B cell (primary cell): ENCODE data around the gene PDCD6IP. TPM values are rescaled to one million over a fixed set of nuclear protein-coding genes. Genes with fewer than 3 reads are reported as not detected.

ENCODE experiments used
- ATAC-seq: fragments of 200-7000 bp; cut with Tn5 transposase; one replicate; pipeline ENCODE4 v1.10.0; 2021; ENCODE audit warnings: low read depth, mild to moderate bottlenecking, moderate number of reproducible peaks, moderate library complexity
- CTCF ChIA-PET: fragments of 350-600 bp; sonication (Branson Sonifier 250); formaldehyde crosslinking; loops from one replicate; lab custom pipeline; 2021; ENCODE audit warnings: antibody characterized with exemption, inconsistent platforms; lab: Charles Lee
- POLR2A ChIA-PET: fragments of 350-600 bp; sonication (Branson Sonifier 250); formaldehyde crosslinking; loops from one replicate; lab custom pipeline; 2021; ENCODE audit warnings: antibody characterized with exemption; lab: Charles Lee
- DNase-seq: peaks from one replicate; pipeline ENCODE4 v3.0.0; 2013
- H2AFZ ChIP-seq: 2 replicates; pipeline ENCODE4 v1.6.1; 2012; ENCODE audit warnings: mild to moderate bottlenecking, low read depth, low read length; ENCODE audit not compliant: insufficient read depth, poor library complexity, severe bottlenecking
- H3K27ac ChIP-seq, 2 donors: 1 replicate in 1 of 2; 2 replicates in 1 of 2; pipeline ENCODE4 v1.5.1; 2012 to 2013; ENCODE audit warnings: low read length in 2 of 2, mild to moderate bottlenecking in 2 of 2, moderate library complexity in 1 of 2
- H3K27me3 ChIP-seq, 4 experiments: fragments of 200-600 bp in 1 of 4; sonication (generic) in 1 of 4; replicated peaks in 1 of 4; 1 replicate in 2 of 4; 2 replicates in 2 of 4; pipeline versions ENCODE4 v1.6.1 to v1.7.0; 2013 to 2016; ENCODE audit warnings: low read length in 3 of 4, mild to moderate bottlenecking in 2 of 4, mixed read lengths in 1 of 4, moderate library complexity in 1 of 4; ENCODE audit not compliant: insufficient read depth in 4 of 4, control insufficient read depth in 3 of 4; ENCODE audit errors: control extremely low read depth in 1 of 4
- H3K36me3 ChIP-seq, 2 experiments: replicated peaks in 1 of 2; 1 replicate in 1 of 2; 2 replicates in 1 of 2; pipeline versions ENCODE4 v1.6.1 to v1.7.1; 2013; ENCODE audit warnings: low read length in 1 of 2; ENCODE audit not compliant: insufficient read depth in 2 of 2, control insufficient read depth in 1 of 2; ENCODE audit errors: control extremely low read depth in 1 of 2, extremely low read depth in 1 of 2
- H3K4me1 ChIP-seq, 2 donors: fragments of 200-600 bp in 1 of 2; sonication (generic) in 1 of 2; 1 replicate in 1 of 2; 2 replicates in 1 of 2; pipeline versions ENCODE4 v1.5.1 to v1.6.1; 2013 to 2017; ENCODE audit warnings: low read length in 2 of 2; ENCODE audit not compliant: control insufficient read depth in 2 of 2, insufficient read depth in 2 of 2
- H3K4me2 ChIP-seq: replicated peaks from 2 replicates; pipeline ENCODE3; 2012; ENCODE audit warnings: mild to moderate bottlenecking, low read depth, low read length; ENCODE audit not compliant: poor library complexity, severe bottlenecking
- H3K4me3 ChIP-seq, 5 experiments: fragments of 200-600 bp in 1 of 5; sonication (generic) in 1 of 5; 1 replicate in 3 of 5; 2 replicates in 2 of 5; pipeline versions ENCODE4 v1.5.1 to v1.7.0; 2011 to 2016; ENCODE audit warnings: low read length in 4 of 5, mild to moderate bottlenecking in 4 of 5, low read depth in 2 of 5, control low read depth in 1 of 5, moderate library complexity in 1 of 5; ENCODE audit not compliant: insufficient read depth in 1 of 5; ENCODE audit errors: control extremely low read depth in 1 of 5, extremely low read depth in 1 of 5
- H3K79me2 ChIP-seq: fragments of 200-600 bp; sonication (generic); one replicate; pipeline ENCODE4 v1.6.0; 2016; ENCODE audit warnings: low read length; ENCODE audit not compliant: control insufficient read depth, insufficient read depth
- H3K9ac ChIP-seq: fragments of 200-600 bp; sonication (generic); 2 replicates; pipeline ENCODE4 v1.6.1; 2017; ENCODE audit warnings: mild to moderate bottlenecking, low read length, moderate library complexity
- H3K9me3 ChIP-seq, 3 donors: one replicate each; pipeline versions ENCODE4 v1.6.1 to v1.7.1; 2013; ENCODE audit warnings: low read length in 2 of 3; ENCODE audit not compliant: control insufficient read depth in 2 of 3, insufficient read depth in 1 of 3; ENCODE audit errors: control extremely low read depth in 1 of 3
- H4K20me1 ChIP-seq: 2 replicates; pipeline ENCODE4 v1.6.0; 2012; ENCODE audit warnings: mild to moderate bottlenecking, low read length; ENCODE audit not compliant: insufficient read depth, control insufficient read depth, poor library complexity, severe bottlenecking
- H3K27ac Mint-ChIP-seq: one replicate; pipeline ENCODE4 v1.8.0; 2021; ENCODE audit warnings: mixed read lengths
- H3K27me3 Mint-ChIP-seq: one replicate; pipeline ENCODE4 v1.8.0; 2021; ENCODE audit warnings: mixed read lengths
- H3K4me1 Mint-ChIP-seq: one replicate; pipeline ENCODE4 v1.8.0; 2021; ENCODE audit warnings: mixed read lengths
- H3K4me3 Mint-ChIP-seq: one replicate; pipeline ENCODE4 v1.8.0; 2021; ENCODE audit warnings: mixed read lengths
- H3K9me3 Mint-ChIP-seq: one replicate; pipeline ENCODE4 v1.8.0; 2022; ENCODE audit warnings: mixed read lengths; ENCODE audit not compliant: insufficient read depth
- CTCF ChIP-seq: fragments of 200-600 bp; IDR thresholded peaks from one replicate; pipeline ENCODE4 v1.8.0; 2022; ENCODE audit warnings: antibody characterized with exemption, mild to moderate bottlenecking
- EZH2 ChIP-seq: IDR thresholded peaks from 2 replicates; pipeline ENCODE4 v1.6.1; 2012; ENCODE audit warnings: borderline replicate concordance, low read depth, mild to moderate bottlenecking, moderate library complexity, low read length; ENCODE audit not compliant: insufficient read depth, poor library complexity, severe bottlenecking
- whole genome bisulfite sequencing: methylation state at CpG from one replicate; pipeline ENCODE4 v1.1.5; 2013; ENCODE audit warnings: missing lambda C conversion rate; ENCODE audit not compliant: insufficient coverage; 5-methylcytosine and 5-hydroxymethylcytosine counted together
- intact Hi-C: fragments of 100-400 bp; cut with micrococcal nuclease; formaldehyde crosslinking; loops from one replicate; pipeline ENCODE4 v1.10.0; 2022
- polyA plus RNA-seq: library from polyadenylated mRNA; depleted of rRNA; stranded (reverse); fragments of >200 nt; gene quantifications from 2 replicates; pipeline ENCODE4 v1.2.3, GENCODE V29; 2012
- total RNA-seq, 2 donors: library from RNA; stranded (reverse); fragments of 120-200 nt in 1 of 2; gene quantifications; 1 replicate in 1 of 2; 2 replicates in 1 of 2; pipeline versions ENCODE4 v1.2.3 to v1.2.4, GENCODE V29; 2013 to 2022

The PDCD6IP gene
- total and polyA plus RNA-seq, 2 donors (not counting 1 experiment from before 2014, with no cell fraction given): 103 to 276 TPM

- H3K4me3 ChIP-seq: no peak overlapping the region
- H3K36me3 ChIP-seq: no peaks in the 10 kb centered on the region
- peaks cover 0 to 1% (median 0%) of the 10 kb centered on the region in 3 donors for H3K9me3 ChIP-seq
- H3K27ac ChIP-seq: no peak overlapping the region
- peaks cover 0 to 3% (median 0%) of the 10 kb centered on the region in 4 experiments for H3K27me3 ChIP-seq
- ChIA-PET CTCF (interaction anchor here (1.3 kb wide), 1 partner anchor 806 kb away, joined by 4 read pairs; no protein-coding TSS in a partner anchor), POLR2A (no interaction called here)
- WGBS: 94% methylated on average over 2 of the region's 2 CpGs
- intact Hi-C loops: no loop called here
- H3K4me1 Mint-ChIP-seq: peaks cover 4% of the 10 kb centered on the region
- H3K9ac ChIP-seq: no peak overlapping the region
- H4K20me1 ChIP-seq: no peaks in the 10 kb centered on the region
- no peaks in the 10 kb centered on the region for H3K79me2 ChIP-seq
- TF ChIP-seq EZH2 (no peak), CTCF (no peak)
- no peak overlapping the region for H3K27ac Mint-ChIP-seq
- H2AFZ ChIP-seq: no peak overlapping the region
- peaks cover 4% of the 10 kb centered on the region for H3K27me3 Mint-ChIP-seq
- DNase-seq (no peak), ATAC-seq (no peak)
- H3K9me3 Mint-ChIP-seq: no peaks in the 10 kb centered on the region
- H3K4me2 ChIP-seq: no peak overlapping the region
- no peak overlapping the region for H3K4me3 Mint-ChIP-seq
- peaks cover 3 to 5% of the 10 kb centered on the region in 2 donors for H3K4me1 ChIP-seq
These were observed 81.1 kb downstream of the PDCD6IP start for GRCh38 chr3:33879540-33879939.

- peaks cover 8% of the 10 kb centered on the region for H3K27me3 Mint-ChIP-seq
- Histone ChIP-seq H4K20me1 (no peaks in the 10 kb centered on the region), H3K9me3 (peaks cover 0 to 1% (median 0%) of the 10 kb centered on the region in 3 donors), H3K27ac (no peak overlapping the region), H3K4me1 (peaks cover 3 to 5% of the 10 kb centered on the region in 2 donors), H3K79me2 (no peaks in the 10 kb centered on the region), H3K4me2 (no peak overlapping the region), H3K4me3 (no peak overlapping the region), H3K9ac (no peak overlapping the region), H3K27me3 (peaks cover 0 to 3% (median 0%) of the 10 kb centered on the region in 4 experiments), H3K36me3 (no peaks in the 10 kb centered on the region), H2AFZ (no peak overlapping the region)
- intact Hi-C loops: loop anchor here (5.0 kb wide), 1 partner anchor 1776 kb away; no protein-coding TSS in a partner anchor
- H3K4me3 Mint-ChIP-seq: no peak overlapping the region
- DNase-seq: no peak
- 89% methylated on average over 14 of the region's 14 CpGs for WGBS
- ChIA-PET POLR2A (no interaction called here), CTCF (interaction anchor here (1.2 kb wide), 1 partner anchor 803 kb away, joined by 6 read pairs; no protein-coding TSS in a partner anchor)
- TF ChIP-seq EZH2 (no peak), CTCF (no peak)
- H3K4me1 Mint-ChIP-seq: peaks cover 4% of the 10 kb centered on the region
- ATAC-seq: no peak
- H3K9me3 Mint-ChIP-seq: no peaks in the 10 kb centered on the region
- H3K27ac Mint-ChIP-seq: no peak overlapping the region
These were observed 83.0 kb downstream of the PDCD6IP start for GRCh38 chr3:33881156-33882064.
